Neural cell (in vitro differentiated cells): ENCODE results near the gene SBNO1. TPM values are rescaled to one million over a fixed set of nuclear protein-coding genes. Genes with fewer than 3 reads are reported as not detected.

Experiments
- H2AFZ ChIP-seq: fragments of 200-600, 300-800 bp; sonication (generic), shearing (Covaris generic); 2 replicates; pipeline ENCODE4 v1.6.0; 2014; ENCODE audit warnings: low read depth, mild to moderate bottlenecking, antibody characterized with exemption, low read length, moderate library complexity
- H3F3A ChIP-seq: fragments of 200-600 bp; shearing (Covaris generic); 2 replicates; pipeline ENCODE4 v1.6.1; 2016; ENCODE audit warnings: mild to moderate bottlenecking, moderate library complexity, mixed read lengths, antibody characterized with exemption, low read length; ENCODE audit not compliant: insufficient read depth, poor library complexity, severe bottlenecking
- H3K27ac ChIP-seq: fragments of 200-600, 300-800 bp; sonication (generic), shearing (Covaris generic); 2 replicates; pipeline ENCODE4 v1.5.1; 2014; ENCODE audit warnings: mild to moderate bottlenecking, low read length, moderate library complexity
- H3K27me3 ChIP-seq: fragments of 300-800, 200-600 bp; sonication (generic), shearing (Covaris generic); 2 replicates; pipeline ENCODE4 v1.6.0; 2014; ENCODE audit warnings: mild to moderate bottlenecking, low read depth, low read length, moderate library complexity; ENCODE audit not compliant: insufficient read depth
- H3K36me3 ChIP-seq: fragments of 300-800, 200-600 bp; sonication (generic), shearing (Covaris generic); 2 replicates; pipeline ENCODE4 v1.5.1; 2014; ENCODE audit warnings: mild to moderate bottlenecking, antibody characterized with exemption, low read length, moderate library complexity; ENCODE audit not compliant: insufficient read depth
- H3K4me2 ChIP-seq: fragments of 300-800, 200-600 bp; sonication (generic), shearing (Covaris generic); 2 replicates; pipeline ENCODE4 v1.6.0; 2014; ENCODE audit warnings: mild to moderate bottlenecking, low read length
- H3K4me3 ChIP-seq: fragments of 300-800, 200-600 bp; sonication (generic), shearing (Covaris generic); 2 replicates; pipeline ENCODE4 v1.5.1; 2014; ENCODE audit warnings: mild to moderate bottlenecking, low read length, moderate library complexity
- H3K79me2 ChIP-seq: fragments of 200-600 bp; shearing (Covaris generic); replicated peaks from 2 replicates; pipeline ENCODE4 v1.6.0; 2014; ENCODE audit warnings: mild to moderate bottlenecking, low read length, moderate library complexity; ENCODE audit not compliant: insufficient read depth
- H3K9ac ChIP-seq: fragments of 300-800, 200-600 bp; sonication (generic), shearing (Covaris generic); 2 replicates; pipeline ENCODE4 v1.6.1; 2016; ENCODE audit warnings: mild to moderate bottlenecking, low read length, mixed read lengths
- H3K9me2 ChIP-seq: fragments of 200-600 bp; shearing (Covaris generic); 2 replicates; pipeline ENCODE4 v1.6.1; 2016; ENCODE audit warnings: mild to moderate bottlenecking, low read length, mixed read lengths; ENCODE audit not compliant: insufficient read depth
- H3K9me3 ChIP-seq: fragments of 200-600, 300-800 bp; sonication (generic), shearing (Covaris generic); 2 replicates; pipeline ENCODE4 v1.6.1; 2016; ENCODE audit warnings: mild to moderate bottlenecking, mixed run types, low read length, moderate library complexity, mixed read lengths
- H4K20me1 ChIP-seq: fragments of 200-600 bp; shearing (Covaris generic); 2 replicates; pipeline ENCODE4 v1.6.1; 2016; ENCODE audit warnings: mild to moderate bottlenecking, mixed run types; ENCODE audit not compliant: insufficient read depth
- EP300 ChIP-seq: fragments of 450-650 bp; conservative IDR thresholded peaks from 2 replicates; pipeline ENCODE4 v1.6.1; 2014; ENCODE audit warnings: antibody characterized with exemption, mild to moderate bottlenecking, moderate library complexity; ENCODE audit not compliant: poor library complexity, severe bottlenecking
- EZH2 ChIP-seq: fragments of 200-600, 300-800 bp; shearing (Covaris generic), sonication (generic); IDR thresholded peaks from 2 replicates; pipeline ENCODE4 v1.6.1; 2014; ENCODE audit warnings: antibody characterized with exemption, low read length, borderline replicate concordance, mild to moderate bottlenecking; ENCODE audit not compliant: insufficient read depth, poor library complexity, severe bottlenecking
- MXI1 ChIP-seq: fragments of 450-650 bp; conservative IDR thresholded peaks from 2 replicates; pipeline ENCODE4 v1.6.1; 2014; ENCODE audit warnings: antibody characterized with exemption, mild to moderate bottlenecking; ENCODE audit not compliant: poor library complexity, severe bottlenecking
- POLR2AphosphoS5 ChIP-seq: IDR thresholded peaks from 2 replicates; pipeline ENCODE4 v1.6.1; 2012
- RAD21 ChIP-seq: fragments of 450-650 bp; conservative IDR thresholded peaks from 2 replicates; pipeline ENCODE4 v1.6.1; 2014; ENCODE audit warnings: antibody characterized with exemption, mild to moderate bottlenecking, moderate library complexity
- SMC3 ChIP-seq: fragments of 450-650 bp; conservative IDR thresholded peaks from 2 replicates; pipeline ENCODE4 v1.6.1; 2014; ENCODE audit warnings: antibody characterized with exemption, mild to moderate bottlenecking, moderate library complexity; ENCODE audit not compliant: poor library complexity
- TAF1 ChIP-seq: IDR thresholded peaks from 2 replicates; pipeline ENCODE4 v1.6.1; 2012; ENCODE audit warnings: low read depth
- polyA plus RNA-seq: library from polyadenylated mRNA; depleted of rRNA; stranded (reverse); fragments of >200 nt; gene quantifications from 2 replicates; pipeline ENCODE4 v1.2.3, GENCODE V29; 2014
- TF ChIP-seq, protein P1 (sequence below): IDR thresholded peaks from 2 replicates; pipeline ENCODE4 v1.6.1; 2012; ENCODE audit warnings: borderline replicate concordance
- TF ChIP-seq, protein P2 (sequence below): fragments of 450-650 bp; IDR thresholded peaks from 2 replicates; pipeline ENCODE4 v1.5.1; 2014; ENCODE audit warnings: antibody characterized with exemption, mild to moderate bottlenecking, moderate library complexity; ENCODE audit not compliant: poor library complexity, severe bottlenecking

Gene SBNO1
- polyA plus RNA-seq, 1 donor from 2014 or later: 17.9 TPM

- Histone ChIP-seq H3K9me3 (no peaks in the 10 kb centered on the region), H3K79me2 (peaks cover 47% of the 10 kb centered on the region), H3K27ac (peak overlapping the region; percentile 97), H3K9me2 (no peaks in the 10 kb centered on the region), H3K36me3 (no peaks in the 10 kb centered on the region), H4K20me1 (peaks cover 5% of the 10 kb centered on the region), H2AFZ (no peak overlapping the region), H3K4me2 (peak overlapping the region; percentile 64), H3K9ac (peak overlapping the region; percentile 89), H3K27me3 (no peaks in the 10 kb centered on the region), H3K4me3 (peak overlapping the region; percentile 93), H3F3A (no peaks in the 10 kb centered on the region)
- TF ChIP-seq MXI1 (peak; percentile 59), TAF1 (no peak)
Observed at GRCh38 chr12:123363740-123364531, 711 bp downstream of the SBNO1 start.

GRCh38 chr12:123363390-123363739 lies 1.3 kb downstream of the SBNO1 start:
- peaks cover 5% of the 10 kb centered on the region for H4K20me1 ChIP-seq
- peak overlapping the region; percentile 97 for H3K27ac ChIP-seq
- no peak overlapping the region for H2AFZ ChIP-seq
- H3K9ac ChIP-seq: peak overlapping the region; percentile 89
- H3K79me2 ChIP-seq: peaks cover 50% of the 10 kb centered on the region
- peak overlapping the region; percentile 64 for H3K4me2 ChIP-seq
- TF ChIP-seq EZH2 (no peak), SMC3 (no peak), MXI1 (peak; percentile 93)
- no peaks in the 10 kb centered on the region for H3K36me3 ChIP-seq
- H3F3A ChIP-seq: no peaks in the 10 kb centered on the region
- peak overlapping the region; percentile 93 for H3K4me3 ChIP-seq
- no peaks in the 10 kb centered on the region for H3K9me3 ChIP-seq
- H3K27me3 ChIP-seq: no peaks in the 10 kb centered on the region
- H3K9me2 ChIP-seq: no peaks in the 10 kb centered on the region

GRCh38 chr12:123358035-123358434 lies 6.6 kb downstream of the SBNO1 start:
- TF ChIP-seq EZH2: no peak
- TF ChIP-seq RAD21: no peak
- no peak for TF ChIP-seq TAF1
- no peak for TF ChIP-seq SMC3
- TF ChIP-seq, protein P1, sequence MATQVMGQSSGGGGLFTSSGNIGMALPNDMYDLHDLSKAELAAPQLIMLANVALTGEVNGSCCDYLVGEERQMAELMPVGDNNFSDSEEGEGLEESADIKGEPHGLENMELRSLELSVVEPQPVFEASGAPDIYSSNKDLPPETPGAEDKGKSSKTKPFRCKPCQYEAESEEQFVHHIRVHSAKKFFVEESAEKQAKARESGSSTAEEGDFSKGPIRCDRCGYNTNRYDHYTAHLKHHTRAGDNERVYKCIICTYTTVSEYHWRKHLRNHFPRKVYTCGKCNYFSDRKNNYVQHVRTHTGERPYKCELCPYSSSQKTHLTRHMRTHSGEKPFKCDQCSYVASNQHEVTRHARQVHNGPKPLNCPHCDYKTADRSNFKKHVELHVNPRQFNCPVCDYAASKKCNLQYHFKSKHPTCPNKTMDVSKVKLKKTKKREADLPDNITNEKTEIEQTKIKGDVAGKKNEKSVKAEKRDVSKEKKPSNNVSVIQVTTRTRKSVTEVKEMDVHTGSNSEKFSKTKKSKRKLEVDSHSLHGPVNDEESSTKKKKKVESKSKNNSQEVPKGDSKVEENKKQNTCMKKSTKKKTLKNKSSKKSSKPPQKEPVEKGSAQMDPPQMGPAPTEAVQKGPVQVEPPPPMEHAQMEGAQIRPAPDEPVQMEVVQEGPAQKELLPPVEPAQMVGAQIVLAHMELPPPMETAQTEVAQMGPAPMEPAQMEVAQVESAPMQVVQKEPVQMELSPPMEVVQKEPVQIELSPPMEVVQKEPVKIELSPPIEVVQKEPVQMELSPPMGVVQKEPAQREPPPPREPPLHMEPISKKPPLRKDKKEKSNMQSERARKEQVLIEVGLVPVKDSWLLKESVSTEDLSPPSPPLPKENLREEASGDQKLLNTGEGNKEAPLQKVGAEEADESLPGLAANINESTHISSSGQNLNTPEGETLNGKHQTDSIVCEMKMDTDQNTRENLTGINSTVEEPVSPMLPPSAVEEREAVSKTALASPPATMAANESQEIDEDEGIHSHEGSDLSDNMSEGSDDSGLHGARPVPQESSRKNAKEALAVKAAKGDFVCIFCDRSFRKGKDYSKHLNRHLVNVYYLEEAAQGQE: no peak
- TF ChIP-seq, protein P2, sequence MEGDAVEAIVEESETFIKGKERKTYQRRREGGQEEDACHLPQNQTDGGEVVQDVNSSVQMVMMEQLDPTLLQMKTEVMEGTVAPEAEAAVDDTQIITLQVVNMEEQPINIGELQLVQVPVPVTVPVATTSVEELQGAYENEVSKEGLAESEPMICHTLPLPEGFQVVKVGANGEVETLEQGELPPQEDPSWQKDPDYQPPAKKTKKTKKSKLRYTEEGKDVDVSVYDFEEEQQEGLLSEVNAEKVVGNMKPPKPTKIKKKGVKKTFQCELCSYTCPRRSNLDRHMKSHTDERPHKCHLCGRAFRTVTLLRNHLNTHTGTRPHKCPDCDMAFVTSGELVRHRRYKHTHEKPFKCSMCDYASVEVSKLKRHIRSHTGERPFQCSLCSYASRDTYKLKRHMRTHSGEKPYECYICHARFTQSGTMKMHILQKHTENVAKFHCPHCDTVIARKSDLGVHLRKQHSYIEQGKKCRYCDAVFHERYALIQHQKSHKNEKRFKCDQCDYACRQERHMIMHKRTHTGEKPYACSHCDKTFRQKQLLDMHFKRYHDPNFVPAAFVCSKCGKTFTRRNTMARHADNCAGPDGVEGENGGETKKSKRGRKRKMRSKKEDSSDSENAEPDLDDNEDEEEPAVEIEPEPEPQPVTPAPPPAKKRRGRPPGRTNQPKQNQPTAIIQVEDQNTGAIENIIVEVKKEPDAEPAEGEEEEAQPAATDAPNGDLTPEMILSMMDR: no peak
- TF ChIP-seq MXI1: no peak
- no peak for TF ChIP-seq EP300
- TF ChIP-seq POLR2AphosphoS5: no peak

More at GRCh38 chr12:123358035-123358434, 6.6 kb downstream of the SBNO1 start:
- peaks cover under 1% of the 10 kb centered on the region for H4K20me1 ChIP-seq
- no peaks in the 10 kb centered on the region for H3K9me3 ChIP-seq
- H3K27me3 ChIP-seq: no peaks in the 10 kb centered on the region
- H3K4me2 ChIP-seq: no peak overlapping the region
- H3K79me2 ChIP-seq: peaks cover 78% of the 10 kb centered on the region
- no peaks in the 10 kb centered on the region for H3K36me3 ChIP-seq
- H3K27ac ChIP-seq: no peak overlapping the region
- H3F3A ChIP-seq: no peaks in the 10 kb centered on the region
- no peak overlapping the region for H3K4me3 ChIP-seq
- H2AFZ ChIP-seq: no peak overlapping the region
- H3K9me2 ChIP-seq: no peaks in the 10 kb centered on the region
- no peak overlapping the region for H3K9ac ChIP-seq
